Right cardiac atrium (tissue), 5 donors: ENCODE results near the gene ARHGAP20. TPM values are rescaled to one million over a fixed set of nuclear protein-coding genes. Genes with fewer than 3 reads are reported as not detected.
"Not testable (repeated sequence)": the region's sequence is repeated elsewhere in the genome, so short reads cannot be mapped to it uniquely, and the experiment has no call there.

ENCODE experiments used
- ATAC-seq, 2 donors: fragments of 200-7000 bp; cut with Tn5 transposase; one replicate each; pipeline versions ENCODE4 v1.8.0 to v1.9.1; 2020; ENCODE audit warnings: moderate library complexity in 2 of 2, mild to moderate bottlenecking in 1 of 2
- DNase-seq, 3 donors: peaks; one replicate each; pipeline ENCODE4 v3.0.0-alpha.2; 2020
- H3K27ac ChIP-seq: one replicate; pipeline ENCODE4 v1.5.1; 2013; ENCODE audit warnings: mild to moderate bottlenecking, low read length, control low read depth, moderate library complexity
- H3K27me3 ChIP-seq: one replicate; pipeline ENCODE4 v1.6.1; 2013; ENCODE audit not compliant: control insufficient read depth, insufficient read depth
- H3K4me1 ChIP-seq: one replicate; pipeline ENCODE4 v1.6.1; 2013; ENCODE audit warnings: low read length; ENCODE audit not compliant: control insufficient read depth, insufficient read depth
- H3K4me3 ChIP-seq: one replicate; pipeline ENCODE4 v1.5.1; 2013; ENCODE audit warnings: low read length, control low read depth
- H3K9me3 ChIP-seq: one replicate; pipeline ENCODE4 v1.6.1; 2013; ENCODE audit warnings: low read length; ENCODE audit not compliant: control insufficient read depth
- WGBS: extraction: QIAGEN DNeasy Blood & Tissue Kit; methylation state at CpG from one replicate; pipeline ENCODE4 v1.1.7; 2013; 5-methylcytosine and 5-hydroxymethylcytosine counted together
- intact Hi-C, 4 donors: fragments of 100-400 bp; cut with DNase I; formaldehyde crosslinking; loops; one replicate each; pipeline versions ENCODE4 v1.11.0 to v1.14.0; 2022 to 2023
- polyA plus RNA-seq: library from polyadenylated mRNA; stranded (reverse); fragments of 200-250 nt; gene quantifications from one replicate; pipeline ENCODE4 v1.2.3, GENCODE V29; 2013
- total RNA-seq, 4 donors: library from RNA; stranded (reverse); fragmentation: NEBNext Ultra II Directional; extraction: Animal tissue kit (Norgen Biotek cat#: 25700); gene quantifications; one replicate each; pipeline ENCODE4 v1.2.1, GENCODE V29; 2021
- donor health status: healthy with polysubstance abuse.
- donor health status: DM: no; HTN: yes; CAD: no.
- donor health status: DM: no; HTN: no; CAD: no.
- donor health status: DM: no; HTN: yes; CAD: no; lungs with severe emphysema.
- donor health status: DM: yes; HTN: yes; CAD: no.

Gene ARHGAP20
- total and polyA plus RNA-seq, 5 donors: 0.29 to 0.78 (median 0.41) TPM

DNA sequence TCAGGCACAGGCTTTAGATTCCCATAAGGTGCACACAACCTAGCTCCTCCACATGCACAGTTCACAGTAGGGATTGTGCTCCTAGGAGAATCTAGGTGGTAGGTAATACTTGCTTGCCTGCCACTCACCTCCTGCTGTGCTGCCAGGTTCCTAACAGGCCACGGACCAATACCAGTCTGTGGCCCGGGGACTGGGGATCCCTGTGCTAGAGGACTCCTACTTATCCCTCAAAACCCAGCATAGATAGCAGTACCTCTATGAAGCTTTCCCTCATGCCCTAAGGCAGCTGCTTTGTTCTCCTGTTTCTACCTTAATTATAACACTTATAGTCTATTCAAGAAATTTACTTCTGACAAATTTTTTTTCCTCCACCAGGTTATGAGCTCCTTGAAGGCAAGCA is 36.7 kb downstream of the ARHGAP20 start:
- Histone ChIP-seq H3K27ac (no peak overlapping the region), H3K27me3 (no peaks in the 10 kb centered on the region), H3K4me1 (no peaks in the 10 kb centered on the region), H3K9me3 (no peaks in the 10 kb centered on the region), H3K4me3 (no peak overlapping the region)
- intact Hi-C loops: no loop called here
- peak in 1 of 3 donors; percentile 16 for DNase-seq
- WGBS: 91% methylated on average over 2 of the region's 2 CpGs
- no peak for ATAC-seq

DNA sequence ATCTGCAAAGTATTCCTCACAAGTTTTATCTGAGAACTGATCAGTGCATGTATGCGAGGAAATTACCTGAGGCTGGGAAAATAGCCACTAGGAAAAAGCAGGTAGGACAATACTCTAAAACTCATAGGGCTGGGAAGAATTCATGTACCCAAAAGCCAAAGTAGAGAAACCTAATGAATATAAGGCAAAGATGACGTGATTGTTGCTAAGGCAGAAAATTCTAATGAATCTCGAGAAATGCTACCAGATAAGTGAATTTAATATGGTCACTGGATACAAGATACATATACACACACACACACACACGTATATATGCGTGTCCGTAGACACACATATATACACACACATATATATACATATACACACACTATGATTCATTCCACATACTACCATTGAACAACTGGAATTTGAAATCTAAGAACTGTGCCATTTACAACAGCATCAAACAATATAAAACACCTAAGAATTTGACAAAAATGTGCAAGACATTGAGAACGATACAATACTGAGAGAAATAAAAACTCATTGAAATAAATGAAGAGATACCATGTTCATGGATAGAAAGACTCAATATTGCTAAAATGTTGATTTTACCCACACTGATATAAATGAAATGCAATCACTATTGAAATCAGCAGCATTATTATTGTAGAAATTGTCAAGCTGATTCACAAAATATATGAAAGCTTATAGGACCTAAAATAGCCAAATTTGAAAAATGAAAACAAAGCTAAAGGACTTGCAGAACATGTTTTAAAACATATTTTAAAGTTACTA is 46.4 kb downstream of the ARHGAP20 start:
- DNase-seq (no peak), ATAC-seq (no peak)
- 89% methylated on average over 7 of the region's 7 CpGs for WGBS
- Histone ChIP-seq H3K27me3 (no peaks in the 10 kb centered on the region), H3K27ac (no peak overlapping the region), H3K4me3 (no peak overlapping the region), H3K9me3 (no peaks in the 10 kb centered on the region), H3K4me1 (no peaks in the 10 kb centered on the region)
- intact Hi-C loops: no loop called here

DNA sequence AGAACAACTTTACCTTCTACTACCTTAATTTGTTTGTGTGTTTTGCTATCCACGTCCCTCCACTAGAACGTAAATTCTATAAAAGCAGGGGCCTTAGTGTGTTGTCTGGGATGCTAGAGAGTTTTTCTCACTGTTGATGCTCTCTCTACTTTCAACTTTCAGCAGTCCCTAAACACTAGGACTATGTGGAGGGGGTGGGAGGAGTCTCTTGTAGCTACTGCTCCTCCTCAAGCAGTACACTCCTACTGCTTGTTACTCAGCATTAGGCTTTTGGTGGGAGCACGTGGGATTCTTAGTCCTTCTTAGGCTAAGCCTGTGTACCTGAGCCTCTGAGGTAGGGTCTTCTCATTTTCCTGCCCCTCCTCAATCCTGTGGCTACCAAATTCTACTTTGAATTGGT is 56.3 kb downstream of the ARHGAP20 start:
- ATAC-seq: no peak
- intact Hi-C loops: no loop called here
- WGBS: 81% methylated on average over 3 of the region's 3 CpGs

DNA sequence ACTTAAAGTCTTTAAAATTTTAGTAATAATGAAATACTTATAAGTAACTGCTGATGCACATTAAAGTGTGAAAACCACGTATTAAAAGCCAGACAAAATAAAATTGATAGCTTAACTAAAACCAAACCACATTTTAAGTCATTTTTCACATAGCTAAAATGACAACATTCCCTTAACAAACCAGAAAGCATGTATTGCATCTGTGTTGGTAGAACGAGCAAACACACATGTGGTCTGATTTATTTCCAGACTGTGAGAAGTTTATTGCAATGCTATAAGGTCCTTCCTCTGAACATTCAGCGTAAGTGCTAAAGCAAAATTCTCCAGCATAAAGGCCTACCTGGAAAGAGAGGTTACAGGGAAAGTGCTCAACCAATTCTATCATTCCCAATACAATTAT is 57.8 kb downstream of the ARHGAP20 start:
- H3K27me3 ChIP-seq: no peaks in the 10 kb centered on the region
- intact Hi-C loops: no loop called here
- no peak for DNase-seq
- no peak overlapping the region for H3K4me3 ChIP-seq
- H3K9me3 ChIP-seq: no peaks in the 10 kb centered on the region
- no peaks in the 10 kb centered on the region for H3K4me1 ChIP-seq
- WGBS: 88% methylated on average over 3 of the region's 3 CpGs
- no peak overlapping the region for H3K27ac ChIP-seq
- no peak for ATAC-seq

More for the DNA sequence above, 56.3 kb downstream of the ARHGAP20 start:
- DNase-seq: no peak
- Histone ChIP-seq H3K27me3 (no peaks in the 10 kb centered on the region), H3K9me3 (no peaks in the 10 kb centered on the region), H3K4me3 (no peak overlapping the region), H3K27ac (no peak overlapping the region), H3K4me1 (no peaks in the 10 kb centered on the region)

DNA sequence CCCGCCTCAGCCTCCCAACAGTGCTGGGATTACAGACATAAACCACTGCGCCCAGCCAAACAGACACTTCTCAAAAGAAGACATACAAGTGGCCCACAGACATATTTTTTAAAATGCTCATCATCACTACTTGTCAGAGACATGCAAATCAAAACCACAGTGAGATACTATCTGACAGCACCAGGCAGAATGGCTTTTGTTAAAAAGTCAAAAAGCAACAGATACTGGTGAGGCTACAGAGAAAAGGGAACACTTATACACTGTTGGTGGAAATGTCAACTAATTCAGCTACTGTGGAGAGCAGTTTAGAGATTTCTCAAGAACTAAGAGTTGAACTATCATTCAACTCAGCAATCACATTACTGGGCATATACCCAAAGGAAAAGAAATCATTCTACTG is 67.0 kb downstream of the ARHGAP20 start:
- intact Hi-C loops: no loop called here
- Histone ChIP-seq H3K4me1 (no peaks in the 10 kb centered on the region), H3K4me3 (no peak overlapping the region), H3K9me3 (no peaks in the 10 kb centered on the region), H3K27ac (no peak overlapping the region), H3K27me3 (no peaks in the 10 kb centered on the region)
- WGBS: 96% methylated on average over 2 of the region's 2 CpGs
- DNase-seq (no peak), ATAC-seq (no peak)

DNA sequence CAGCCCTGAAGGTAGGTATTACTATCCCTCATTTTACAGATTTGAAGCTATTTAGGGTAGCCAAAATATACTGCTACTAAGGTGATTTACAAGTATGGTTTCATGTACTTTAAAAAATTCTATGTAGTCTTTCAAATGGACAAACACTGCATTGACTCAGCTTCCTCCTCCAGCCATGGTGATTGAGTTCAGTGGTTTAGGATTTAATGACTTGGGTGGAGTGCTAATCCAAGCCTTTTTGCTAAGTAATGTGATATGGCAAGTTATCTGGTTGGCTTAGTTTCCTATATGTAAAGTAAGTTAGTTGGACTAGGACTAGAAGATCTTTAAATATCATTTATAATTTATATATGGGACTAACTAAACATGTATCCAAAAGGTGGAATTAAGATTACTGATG is 77.9 kb downstream of the ARHGAP20 start:
- Histone ChIP-seq H3K27me3 (no peaks in the 10 kb centered on the region), H3K4me1 (no peaks in the 10 kb centered on the region), H3K9me3 (no peaks in the 10 kb centered on the region), H3K27ac (no peak overlapping the region), H3K4me3 (no peak overlapping the region)
- ATAC-seq: no peak
- intact Hi-C loops: no loop called here
- no peak for DNase-seq

DNA sequence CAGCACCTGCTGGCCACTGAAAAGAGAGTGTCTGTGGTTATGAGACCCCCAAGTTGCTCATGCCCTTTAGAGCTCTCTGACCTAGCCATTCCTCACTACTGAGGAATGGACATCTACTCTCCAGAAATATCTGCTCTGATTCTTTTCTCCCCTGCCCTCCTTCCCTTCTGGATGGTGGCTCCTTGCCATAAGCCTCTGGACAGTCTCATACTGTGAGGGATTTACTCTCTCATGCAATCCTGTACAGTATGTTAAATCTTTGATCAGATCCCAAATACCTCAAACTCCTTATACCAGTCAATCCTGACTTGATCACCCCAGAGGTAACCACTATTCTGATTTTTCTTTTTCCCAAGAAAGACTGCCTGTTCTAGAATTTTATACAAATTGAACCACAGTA is 80.7 kb downstream of the ARHGAP20 start:
- H3K4me3 ChIP-seq: no peak overlapping the region
- no peaks in the 10 kb centered on the region for H3K9me3 ChIP-seq
- DNase-seq (no peak), ATAC-seq (no peak)
- H3K27ac ChIP-seq: no peak overlapping the region
- intact Hi-C loops: no loop called here
- no peaks in the 10 kb centered on the region for H3K4me1 ChIP-seq
- H3K27me3 ChIP-seq: no peaks in the 10 kb centered on the region

DNA sequence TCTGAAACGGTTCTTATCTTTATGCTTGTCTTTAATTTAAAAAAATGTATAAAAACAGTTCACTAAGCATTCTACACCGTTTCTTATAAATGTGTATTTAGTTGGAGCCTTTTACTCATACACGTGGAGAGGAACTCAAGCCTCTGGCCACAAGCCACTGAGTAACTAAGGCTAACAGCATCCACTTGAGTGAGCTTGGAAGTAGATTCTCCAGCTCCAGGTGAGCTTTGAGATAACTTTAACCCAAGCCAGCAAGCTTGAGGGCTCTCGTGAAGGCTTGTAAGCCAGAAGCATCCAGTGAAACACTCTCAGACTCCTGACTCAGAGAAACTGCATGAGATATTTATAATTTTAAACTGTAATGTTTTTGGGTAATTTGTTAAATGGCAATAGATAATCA is 82.6 kb downstream of the ARHGAP20 start:
- WGBS: 48% methylated on average over 4 of the region's 4 CpGs
- DNase-seq (no peak), ATAC-seq (no peak)
- Histone ChIP-seq H3K4me3 (no peak overlapping the region), H3K9me3 (no peaks in the 10 kb centered on the region), H3K27ac (no peak overlapping the region), H3K4me1 (no peaks in the 10 kb centered on the region), H3K27me3 (no peaks in the 10 kb centered on the region)
- intact Hi-C loops: no loop called here

DNA sequence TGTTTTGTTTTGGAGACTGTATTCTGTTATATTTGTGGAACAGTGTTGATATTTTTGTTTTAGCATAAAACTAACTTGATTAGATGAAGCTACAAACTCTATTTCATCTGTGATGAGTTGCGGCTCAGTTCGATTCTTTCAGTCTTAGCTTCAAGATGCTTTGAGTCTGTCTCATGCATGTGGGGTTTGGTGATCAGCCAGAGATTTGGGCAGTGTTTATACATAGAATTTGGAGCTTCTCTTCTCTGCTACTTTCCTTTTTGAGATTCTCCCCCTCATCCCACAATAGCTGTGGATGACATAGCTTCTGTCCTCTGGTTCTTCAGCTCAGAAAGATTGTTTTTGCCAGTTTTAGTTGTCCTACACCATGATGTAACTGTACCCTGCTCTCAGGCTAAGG is 90.4 kb downstream of the ARHGAP20 start:
- DNase-seq: no peak
- intact Hi-C loops: no loop called here
- Histone ChIP-seq H3K27ac (no peak overlapping the region), H3K4me3 (no peak overlapping the region), H3K27me3 (no peaks in the 10 kb centered on the region), H3K4me1 (no peaks in the 10 kb centered on the region), H3K9me3 (no peaks in the 10 kb centered on the region)
- ATAC-seq: no peak
- 43% methylated on average over 2 of the region's 2 CpGs for WGBS

DNA sequence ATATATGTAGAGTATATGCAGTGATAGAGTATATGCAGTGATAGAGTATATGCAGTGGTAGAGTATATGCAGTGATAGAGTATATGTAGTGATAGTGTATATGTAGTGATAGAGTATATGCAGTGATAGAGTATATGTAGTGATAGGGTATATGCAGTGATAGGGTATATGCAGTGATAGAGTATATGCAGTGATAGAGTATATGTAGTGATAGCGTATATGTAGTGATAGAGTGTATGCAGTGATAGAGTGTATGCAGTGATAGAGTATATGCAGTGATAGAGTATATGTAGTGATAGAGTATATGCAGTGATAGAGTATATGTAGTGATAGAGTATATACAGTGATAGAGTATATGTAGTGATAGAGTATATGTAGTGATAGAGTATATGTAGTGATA is 92.9 kb downstream of the ARHGAP20 start:
- H3K9me3 ChIP-seq, DNase-seq, ATAC-seq, H3K27me3 ChIP-seq, H3K4me3 ChIP-seq, H3K4me1 ChIP-seq, H3K27ac ChIP-seq, intact Hi-C loops: not testable (repeated sequence)
- 96% methylated on average over 1 of the region's 1 CpG for WGBS

DNA sequence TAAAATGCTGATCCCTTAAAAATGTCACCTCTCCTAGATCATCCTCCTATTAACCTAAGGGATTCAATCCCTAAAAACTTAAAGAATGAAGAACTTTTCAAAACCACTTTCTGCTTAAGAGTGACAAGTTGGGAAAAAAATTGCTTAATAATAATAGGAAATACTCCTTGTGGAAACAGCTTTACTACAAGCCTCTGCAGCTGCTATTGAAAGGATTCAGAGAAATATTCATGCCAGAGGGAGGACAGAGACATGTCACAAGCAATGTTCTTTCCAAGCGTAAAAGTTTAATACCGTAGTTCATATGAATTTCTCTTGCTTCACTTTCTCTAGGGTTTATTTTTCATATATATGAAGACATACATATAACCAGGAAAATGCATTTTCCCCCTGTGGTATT is 98.2 kb downstream of the ARHGAP20 start:
- Histone ChIP-seq H3K4me1 (no peaks in the 10 kb centered on the region), H3K9me3 (no peaks in the 10 kb centered on the region), H3K4me3 (no peak overlapping the region), H3K27me3 (no peaks in the 10 kb centered on the region), H3K27ac (no peak overlapping the region)
- intact Hi-C loops: no loop called here
- WGBS: 79% methylated on average over 2 of the region's 2 CpGs
- no peak for DNase-seq
- no peak for ATAC-seq
